ENCODE measurements around the gene LRIG3. TPM values are rescaled to one million over a fixed set of nuclear protein-coding genes. Genes with fewer than 3 reads are reported as not detected.

Gene LRIG3
- total and polyA plus RNA-seq, 2 of the 8 experiments (the other 6 are each of a cell fraction or from before 2014, with no cell fraction given): 6.5 to 9.1 TPM

DNA sequence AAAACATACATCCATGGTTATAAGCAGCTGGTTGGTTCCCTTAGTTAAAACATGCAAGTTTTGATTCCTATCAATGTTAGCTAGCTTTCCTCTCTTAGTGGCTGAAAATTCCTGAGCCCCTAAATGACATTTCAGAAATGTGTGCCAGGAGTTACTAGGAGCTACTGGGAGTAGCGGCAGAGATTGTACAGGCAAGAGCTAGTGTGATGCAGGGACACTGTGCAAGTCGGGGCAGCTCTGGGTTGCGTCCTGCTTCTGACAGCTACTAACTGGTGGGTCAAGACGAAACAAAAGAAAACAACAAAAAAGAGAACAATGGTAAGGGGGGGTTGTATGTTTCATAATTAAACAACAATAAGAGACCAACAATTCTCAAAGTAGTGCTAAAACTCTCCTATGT, 35.4 kb downstream of the LRIG3 start:
- Histone ChIP-seq H2AK5ac (ENCODE audit: low read depth, low read length) (no peak overlapping the region), H3K79me2 (ENCODE audit: control insufficient read depth in 1 of 2, insufficient read depth in 2 of 2, low read length in 2 of 2) (no peaks in the 10 kb centered on the region), H3K23ac (ENCODE audit: insufficient read length) (no peak overlapping the region), H2AFZ (ENCODE audit: low read length) (no peak overlapping the region), H4K8ac (ENCODE audit: extremely low read depth, insufficient read depth, low read length) (no peak overlapping the region; the same call in 1 of the 2 replicates), H4K5ac (ENCODE audit: insufficient read length, low read depth, low read length) (no peak overlapping the region), H3K27me3 (replicated peaks in 1 of 4; ENCODE audit: control insufficient read depth in 3 of 4, extremely low read depth in 1 of 4, insufficient read depth in 3 of 4, low read length in 3 of 4) (peaks cover 1 to 22% (median 11%) of the 10 kb centered on the region in 4 experiments; a peak in 6 of 7 replicates), H3K9me3 (ENCODE audit: insufficient read depth in 2 of 2, low read depth in 1 of 2, low read length in 1 of 2) (no peaks in the 10 kb centered on the region), H3K56ac (replicated peaks; ENCODE audit: insufficient read length, low read depth, low read length) (no peak overlapping the region), H2BK15ac (ENCODE audit: low read length) (no peak overlapping the region), H4K91ac (replicated peaks; ENCODE audit: insufficient read length, low read length) (no peak overlapping the region), H3K4me2 (ENCODE audit: insufficient read depth in 1 of 2, low read depth in 2 of 2, low read length in 2 of 2) (no peak overlapping the region), H3K23me2 (ENCODE audit: low read depth, low read length) (no peaks in the 10 kb centered on the region), H3K36me3 (ENCODE audit: control insufficient read depth in 2 of 4, insufficient read depth in 4 of 4, low read length in 3 of 4) (peaks cover 0 to 23% (median 12%) of the 10 kb centered on the region in 4 experiments; a peak in 4 of 8 replicates), H3K4me1 (replicated peaks in 1 of 4; ENCODE audit: control insufficient read depth in 3 of 4, insufficient read depth in 4 of 4, low read length in 3 of 4) (peaks cover 0 to 3% (median 3%) of the 10 kb centered on the region in 4 experiments; a peak in 3 of 7 replicates), H3K14ac (ENCODE audit: insufficient read length) (no peak overlapping the region), H3K27ac (ENCODE audit: low read depth, low read length) (no peak overlapping the region), H4K20me1 (replicated peaks in 1 of 2; ENCODE audit: control insufficient read depth in 1 of 2, insufficient read depth in 2 of 2, low read length in 2 of 2) (peaks cover 0 to 2% of the 10 kb centered on the region in 2 experiments), H2BK20ac (ENCODE audit: low read length) (no peak overlapping the region), H2BK12ac (ENCODE audit: low read depth, low read length) (no peak overlapping the region), H3K4me3 (ENCODE audit: extremely low read depth in 1 of 4, insufficient read depth in 2 of 4, low read depth in 3 of 4, low read length in 4 of 4) (no peak overlapping the region), H3K18ac (ENCODE audit: extremely low read depth, low read length) (no peak overlapping the region), H3K4ac (replicated peaks; ENCODE audit: insufficient read length, low read depth, low read length) (no peak overlapping the region), H3K79me1 (ENCODE audit: low read depth, low read length) (no peaks in the 10 kb centered on the region), H2BK5ac (ENCODE audit: low read depth, low read length) (no peak overlapping the region), H2BK120ac (replicated peaks; ENCODE audit: low read depth, low read length) (no peak overlapping the region), H3K9ac (replicated peaks in 1 of 4; ENCODE audit: extremely low read depth in 1 of 4, low read depth in 3 of 4, low read length in 3 of 4) (no peak overlapping the region)
- WGBS, 2 experiments (ENCODE audit: extremely low coverage in 1 of 2, insufficient coverage in 1 of 2, insufficient read length in 1 of 2, insufficient replicate concordance in 2 of 2, low coverage in 1 of 2, low lambda C conversion rate in 2 of 2, missing lambda C conversion rate in 1 of 2): 91% methylated on average over 4 of the region's 4 CpGs; no CpG with 5 or more reads in 1 of the 2 experiments
- DNase-seq (ENCODE audit: low read depth in 1 of 2, low spot score in 2 of 2): no peak
- POLR2A ChIA-PET (ENCODE audit: partially characterized antibody): interaction anchor here (0.9 kb wide), 1 partner anchor 34 kb away, joined by 3 read pairs; no protein-coding TSS in a partner anchor
- CTCF ChIA-PET (ENCODE audit: partially characterized antibody): interaction anchor here (1.1 to 2.1 kb wide), 2 partner anchors 9 to 80 kb away, joined by 3 to 7 read pairs; no protein-coding TSS in a partner anchor
- no peak for FAIRE-seq
- TF ChIP-seq CEBPB (IDR thresholded peaks at IDR 0.05; ENCODE audit: low read depth, low read length) (no peak), MAFK (IDR thresholded peaks at IDR 0.05; ENCODE audit: low read depth, low read length) (no peak), SP1 (IDR thresholded peaks at IDR 0.05; ENCODE audit: low read depth, low read length) (no peak), BRCA1 (IDR thresholded peaks at IDR 0.05; ENCODE audit: low read depth, low read length) (no peak), RAD21 (IDR thresholded peaks at IDR 0.05 in 1 of 2, conservative IDR thresholded peaks at IDR 0.05 in 1 of 2; ENCODE audit: low read depth in 2 of 2, low read length in 2 of 2) (no peak), ZNF274 (IDR thresholded peaks at IDR 0.05; ENCODE audit: borderline replicate concordance, extremely low read depth, low read length) (no peak), EGR1 (IDR thresholded peaks at IDR 0.05; ENCODE audit: borderline replicate concordance, low read depth, low read length) (no peak), RFX5 (IDR thresholded peaks at IDR 0.05; ENCODE audit: borderline replicate concordance, low read depth, low read length) (no peak), JUN (IDR thresholded peaks at IDR 0.05; ENCODE audit: low read depth, low read length) (no peak)
- TF ChIP-seq, protein P1, sequence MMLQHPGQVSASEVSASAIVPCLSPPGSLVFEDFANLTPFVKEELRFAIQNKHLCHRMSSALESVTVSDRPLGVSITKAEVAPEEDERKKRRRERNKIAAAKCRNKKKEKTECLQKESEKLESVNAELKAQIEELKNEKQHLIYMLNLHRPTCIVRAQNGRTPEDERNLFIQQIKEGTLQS (IDR thresholded peaks at IDR 0.05; ENCODE audit: insufficient read depth, low read depth, low read length): no peak
- TF ChIP-seq, protein P2, sequence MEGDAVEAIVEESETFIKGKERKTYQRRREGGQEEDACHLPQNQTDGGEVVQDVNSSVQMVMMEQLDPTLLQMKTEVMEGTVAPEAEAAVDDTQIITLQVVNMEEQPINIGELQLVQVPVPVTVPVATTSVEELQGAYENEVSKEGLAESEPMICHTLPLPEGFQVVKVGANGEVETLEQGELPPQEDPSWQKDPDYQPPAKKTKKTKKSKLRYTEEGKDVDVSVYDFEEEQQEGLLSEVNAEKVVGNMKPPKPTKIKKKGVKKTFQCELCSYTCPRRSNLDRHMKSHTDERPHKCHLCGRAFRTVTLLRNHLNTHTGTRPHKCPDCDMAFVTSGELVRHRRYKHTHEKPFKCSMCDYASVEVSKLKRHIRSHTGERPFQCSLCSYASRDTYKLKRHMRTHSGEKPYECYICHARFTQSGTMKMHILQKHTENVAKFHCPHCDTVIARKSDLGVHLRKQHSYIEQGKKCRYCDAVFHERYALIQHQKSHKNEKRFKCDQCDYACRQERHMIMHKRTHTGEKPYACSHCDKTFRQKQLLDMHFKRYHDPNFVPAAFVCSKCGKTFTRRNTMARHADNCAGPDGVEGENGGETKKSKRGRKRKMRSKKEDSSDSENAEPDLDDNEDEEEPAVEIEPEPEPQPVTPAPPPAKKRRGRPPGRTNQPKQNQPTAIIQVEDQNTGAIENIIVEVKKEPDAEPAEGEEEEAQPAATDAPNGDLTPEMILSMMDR (IDR thresholded peaks at IDR 0.05; ENCODE audit: control extremely low read depth in 1 of 3, insufficient read depth in 1 of 3, low read depth in 1 of 3, low read length in 3 of 3): no peak
